Panc1 (cell line): ENCODE data around the gene DNAJC10. TPM values are rescaled to one million over a fixed set of nuclear protein-coding genes. Genes with fewer than 3 reads are reported as not detected.
"Not testable (repeated sequence)": the region's sequence is repeated elsewhere in the genome, so short reads cannot be mapped to it uniquely, and the experiment has no call there.

Source experiments
- ATAC-seq: fragments of 200-7000 bp; cut with Tn5 transposase; 2 replicates; pipeline ENCODE4 v1.9.1; 2020; ENCODE audit warnings: mild to moderate bottlenecking, moderate library complexity
- BruUV-seq: library from RNA; stranded (reverse); fragments of 400-500 nt; replicated peaks from 2 replicates; lab custom pipeline; 2021; lab: Mats Ljungman, UMichigan
- CTCF ChIA-PET: fragments of 300-600 bp; sonication (Branson Sonifier 250); formaldehyde crosslinking; loops from one replicate; lab custom pipeline; 2022; ENCODE audit warnings: antibody characterized with exemption; lab: Charles Lee
- POLR2A ChIA-PET: fragments of 300-600 bp; sonication (Branson Sonifier 250); formaldehyde crosslinking; loops from one replicate; lab custom pipeline; 2022; ENCODE audit warnings: antibody characterized with exemption; lab: Charles Lee
- DNase-seq: peaks from one replicate; pipeline ENCODE4 v3.0.0-alpha.2; 2010; ENCODE audit warnings: low read depth, low spot score
- H3K27ac ChIP-seq: 2 replicates; pipeline ENCODE4 v1.5.1; 2011; ENCODE audit warnings: mild to moderate bottlenecking, low read length, inconsistent platforms
- H3K27me3 ChIP-seq: fragments of 200-500 bp; sonication (Bioruptor generic); 2 replicates; pipeline ENCODE4 v1.6.0; 2014; ENCODE audit warnings: low read length, inconsistent platforms; ENCODE audit not compliant: control insufficient read depth, insufficient read depth
- H3K36me3 ChIP-seq: fragments of 200-500 bp; sonication (Bioruptor generic); 2 replicates; pipeline ENCODE4 v1.5.1; 2014; ENCODE audit warnings: inconsistent platforms, mild to moderate bottlenecking, low read length, moderate library complexity; ENCODE audit not compliant: control insufficient read depth, insufficient read depth
- H3K4me1 ChIP-seq: 2 replicates; pipeline ENCODE4 v1.5.1; 2011; ENCODE audit warnings: inconsistent platforms, mild to moderate bottlenecking, low read length, moderate library complexity; ENCODE audit not compliant: control insufficient read depth, insufficient read depth
- H3K4me3 ChIP-seq, 2 experiments: 2 replicates each; pipeline ENCODE4 v1.5.1; 2011 to 2012; ENCODE audit warnings: low read depth in 2 of 2, low read length in 2 of 2, mild to moderate bottlenecking in 2 of 2, inconsistent platforms in 1 of 2, moderate library complexity in 1 of 2
- H3K9me3 ChIP-seq: fragments of 200-500 bp; sonication (Bioruptor generic); 2 replicates; pipeline ENCODE4 v1.5.1; 2014; ENCODE audit warnings: low read depth, mild to moderate bottlenecking, inconsistent platforms, low read length, moderate library complexity; ENCODE audit not compliant: control insufficient read depth, insufficient read depth
- POLR2AphosphoS5 ChIP-seq: IDR thresholded peaks from 2 replicates; pipeline ENCODE4 v1.6.1; 2012; ENCODE audit warnings: mild to moderate bottlenecking, low read depth, low read length, moderate library complexity
- SIN3A ChIP-seq: IDR thresholded peaks from 2 replicates; pipeline ENCODE4 v1.6.1; 2012; ENCODE audit warnings: low read depth, mild to moderate bottlenecking, low read length, moderate library complexity, borderline replicate concordance; ENCODE audit not compliant: insufficient read depth
- TCF7L2 ChIP-seq: IDR thresholded peaks from 2 replicates; pipeline ENCODE4 v1.6.1; 2011; ENCODE audit warnings: mild to moderate bottlenecking, low read depth, low read length, inconsistent platforms
- in situ Hi-C: cut with HindIII; loops from 2 replicates; pipeline ENCODE4 v1.10.0; 2016; ENCODE audit warnings: low sequenced_read_pairs, low pct_unique_long_range_greater_than_20kb
- intact Hi-C: fragments of 100-400 bp; cut with micrococcal nuclease; formaldehyde crosslinking; loops from one replicate; pipeline ENCODE4 v1.10.0; 2022; ENCODE audit not compliant: unreplicated experiment
- total RNA-seq: library from RNA; stranded (reverse); gene quantifications from one replicate; pipeline ENCODE4 v1.2.1, GENCODE V29; 2021; ENCODE audit not compliant: unreplicated experiment
- TF ChIP-seq, protein P1 (sequence below), 2 experiments: IDR thresholded peaks; 2 replicates each; pipeline ENCODE4 v1.6.1; 2011 to 2012; ENCODE audit warnings: low read depth in 2 of 2, control low read depth in 1 of 2, low read length in 1 of 2, mild to moderate bottlenecking in 1 of 2, moderate library complexity in 1 of 2; ENCODE audit not compliant: insufficient read depth in 1 of 2
- TF ChIP-seq, protein P2 (sequence below): fragments of 450-650 bp; IDR thresholded peaks from 2 replicates; pipeline ENCODE4 v1.5.1; 2017; ENCODE audit warnings: mild to moderate bottlenecking

DNAJC10 gene
- total RNA-seq, 1 experiment from 2014 or later, result 122 TPM

DNA sequence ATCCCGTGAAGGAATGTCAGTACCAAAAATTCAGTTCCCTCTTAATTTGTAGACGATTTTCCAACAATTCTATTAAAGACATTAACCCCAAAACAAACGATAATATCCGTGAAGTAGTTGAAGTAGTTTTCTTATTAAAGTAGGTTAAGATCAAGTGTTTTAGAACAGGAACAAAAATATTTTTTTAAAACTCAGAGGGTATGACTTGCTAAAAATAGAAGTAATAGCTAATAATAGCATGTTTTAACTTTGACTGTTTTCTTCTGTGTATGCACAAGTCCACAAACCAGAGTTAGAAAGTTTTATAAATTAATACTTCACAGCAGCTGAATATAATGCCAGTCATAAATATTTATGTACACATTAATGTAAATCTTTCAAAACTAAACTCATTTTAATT is 2.4 kb downstream of the DNAJC10 start:
- intact Hi-C loops (no loop called here), in situ Hi-C loops (no loop called here)
- H3K9me3 ChIP-seq, result no peaks in the 10 kb centered on the region
- ATAC-seq (no peak), DNase-seq (no peak)
- no peak overlapping the region for H3K4me3 ChIP-seq
- ChIA-PET CTCF (no interaction called here), POLR2A (no interaction called here)
- H3K36me3 ChIP-seq, result peaks cover 19% of the 10 kb centered on the region; the same call in 1 of the 2 replicates
- H3K27ac ChIP-seq, result no peak overlapping the region
- TF ChIP-seq POLR2AphosphoS5 (no peak), SIN3A (no peak)
- H3K4me1 ChIP-seq, result peaks cover 14% of the 10 kb centered on the region; the same call in 1 of the 2 replicates
- no peaks in the 10 kb centered on the region for H3K27me3 ChIP-seq
- no TSS peak for BruUV-seq

DNA sequence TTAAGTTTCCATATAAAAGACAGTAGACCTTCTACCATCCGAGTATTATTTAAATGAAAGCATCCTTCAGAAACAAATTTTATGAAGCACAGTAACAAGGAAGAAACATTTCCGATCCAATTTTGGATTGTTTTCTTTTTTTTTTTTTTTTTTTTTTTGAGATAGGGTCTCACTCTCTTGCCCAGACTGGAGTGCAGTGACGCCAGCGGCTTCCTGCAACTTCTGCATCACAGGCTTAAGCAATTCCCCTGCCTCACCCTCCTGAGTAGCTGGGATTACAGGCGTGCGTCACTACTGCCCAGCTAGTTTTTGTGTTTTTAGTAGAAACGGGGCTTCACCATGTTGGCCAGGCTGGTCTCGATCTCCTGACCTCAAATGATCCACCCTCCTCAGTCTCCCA is 3.1 kb downstream of the DNAJC10 start:
- POLR2A ChIA-PET, H3K4me3 ChIP-seq, intact Hi-C loops, BruUV-seq, ATAC-seq, in situ Hi-C loops, DNase-seq, CTCF ChIA-PET, H3K9me3 ChIP-seq, H3K27me3 ChIP-seq, H3K27ac ChIP-seq: not testable (repeated sequence)
- Histone ChIP-seq H3K36me3 (peaks cover 19% of the 10 kb centered on the region; the same call in 1 of the 2 replicates), H3K4me1 (peaks cover 14% of the 10 kb centered on the region; the same call in 1 of the 2 replicates)

DNA sequence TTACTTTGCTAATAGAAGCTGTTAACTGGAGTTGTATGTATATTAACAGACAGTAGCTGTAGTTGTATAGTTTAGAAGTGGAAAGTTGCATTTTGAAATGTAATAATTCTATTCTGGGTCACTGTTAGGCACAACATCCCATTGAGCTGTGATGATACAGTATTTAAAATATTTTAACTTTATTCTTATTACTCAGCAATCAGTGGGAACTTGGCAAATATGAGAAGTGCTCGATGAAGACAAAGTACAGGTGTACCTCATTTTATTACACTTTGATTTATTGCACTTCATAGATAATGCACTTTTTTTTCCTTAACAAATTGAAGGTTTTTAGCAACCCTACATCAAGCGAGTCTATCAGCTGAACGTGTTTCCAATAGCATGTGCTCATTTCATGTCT is 8.6 kb downstream of the DNAJC10 start:
- no peak for ATAC-seq
- CTCF ChIA-PET, result no interaction called here
- no peak for TF ChIP-seq POLR2AphosphoS5
- TF ChIP-seq, protein P1, sequence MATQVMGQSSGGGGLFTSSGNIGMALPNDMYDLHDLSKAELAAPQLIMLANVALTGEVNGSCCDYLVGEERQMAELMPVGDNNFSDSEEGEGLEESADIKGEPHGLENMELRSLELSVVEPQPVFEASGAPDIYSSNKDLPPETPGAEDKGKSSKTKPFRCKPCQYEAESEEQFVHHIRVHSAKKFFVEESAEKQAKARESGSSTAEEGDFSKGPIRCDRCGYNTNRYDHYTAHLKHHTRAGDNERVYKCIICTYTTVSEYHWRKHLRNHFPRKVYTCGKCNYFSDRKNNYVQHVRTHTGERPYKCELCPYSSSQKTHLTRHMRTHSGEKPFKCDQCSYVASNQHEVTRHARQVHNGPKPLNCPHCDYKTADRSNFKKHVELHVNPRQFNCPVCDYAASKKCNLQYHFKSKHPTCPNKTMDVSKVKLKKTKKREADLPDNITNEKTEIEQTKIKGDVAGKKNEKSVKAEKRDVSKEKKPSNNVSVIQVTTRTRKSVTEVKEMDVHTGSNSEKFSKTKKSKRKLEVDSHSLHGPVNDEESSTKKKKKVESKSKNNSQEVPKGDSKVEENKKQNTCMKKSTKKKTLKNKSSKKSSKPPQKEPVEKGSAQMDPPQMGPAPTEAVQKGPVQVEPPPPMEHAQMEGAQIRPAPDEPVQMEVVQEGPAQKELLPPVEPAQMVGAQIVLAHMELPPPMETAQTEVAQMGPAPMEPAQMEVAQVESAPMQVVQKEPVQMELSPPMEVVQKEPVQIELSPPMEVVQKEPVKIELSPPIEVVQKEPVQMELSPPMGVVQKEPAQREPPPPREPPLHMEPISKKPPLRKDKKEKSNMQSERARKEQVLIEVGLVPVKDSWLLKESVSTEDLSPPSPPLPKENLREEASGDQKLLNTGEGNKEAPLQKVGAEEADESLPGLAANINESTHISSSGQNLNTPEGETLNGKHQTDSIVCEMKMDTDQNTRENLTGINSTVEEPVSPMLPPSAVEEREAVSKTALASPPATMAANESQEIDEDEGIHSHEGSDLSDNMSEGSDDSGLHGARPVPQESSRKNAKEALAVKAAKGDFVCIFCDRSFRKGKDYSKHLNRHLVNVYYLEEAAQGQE (IDR thresholded peaks at IDR 0.05; ENCODE audit: insufficient read depth in 1 of 2, low read depth in 2 of 2, low read length in 1 of 2), result no peak
- no peak for TF ChIP-seq SIN3A
- TF ChIP-seq, protein P2, sequence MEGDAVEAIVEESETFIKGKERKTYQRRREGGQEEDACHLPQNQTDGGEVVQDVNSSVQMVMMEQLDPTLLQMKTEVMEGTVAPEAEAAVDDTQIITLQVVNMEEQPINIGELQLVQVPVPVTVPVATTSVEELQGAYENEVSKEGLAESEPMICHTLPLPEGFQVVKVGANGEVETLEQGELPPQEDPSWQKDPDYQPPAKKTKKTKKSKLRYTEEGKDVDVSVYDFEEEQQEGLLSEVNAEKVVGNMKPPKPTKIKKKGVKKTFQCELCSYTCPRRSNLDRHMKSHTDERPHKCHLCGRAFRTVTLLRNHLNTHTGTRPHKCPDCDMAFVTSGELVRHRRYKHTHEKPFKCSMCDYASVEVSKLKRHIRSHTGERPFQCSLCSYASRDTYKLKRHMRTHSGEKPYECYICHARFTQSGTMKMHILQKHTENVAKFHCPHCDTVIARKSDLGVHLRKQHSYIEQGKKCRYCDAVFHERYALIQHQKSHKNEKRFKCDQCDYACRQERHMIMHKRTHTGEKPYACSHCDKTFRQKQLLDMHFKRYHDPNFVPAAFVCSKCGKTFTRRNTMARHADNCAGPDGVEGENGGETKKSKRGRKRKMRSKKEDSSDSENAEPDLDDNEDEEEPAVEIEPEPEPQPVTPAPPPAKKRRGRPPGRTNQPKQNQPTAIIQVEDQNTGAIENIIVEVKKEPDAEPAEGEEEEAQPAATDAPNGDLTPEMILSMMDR, result no peak
- TF ChIP-seq TCF7L2, result no peak
- H3K27ac ChIP-seq, result no peak overlapping the region
- BruUV-seq, result no TSS peak
- H3K4me1 ChIP-seq, result no peaks in the 10 kb centered on the region
- H3K4me3 ChIP-seq, result no peak overlapping the region
- intact Hi-C loops, result no loop called here
- H3K9me3 ChIP-seq, result no peaks in the 10 kb centered on the region
- POLR2A ChIA-PET, result no interaction called here
- peaks cover 15% of the 10 kb centered on the region; the same call in 1 of the 2 replicates for H3K36me3 ChIP-seq
- no peak for DNase-seq
- H3K27me3 ChIP-seq, result no peaks in the 10 kb centered on the region
- in situ Hi-C loops, result no loop called here
